Glomerular visceral epithelial cell (primary cell): ENCODE data around the gene OBP2B.
"Not testable (repeated sequence)": the region's sequence is repeated elsewhere in the genome, so short reads cannot be mapped to it uniquely, and the experiment has no call there.

Experiments used
- DNase-seq: peaks from one replicate; pipeline ENCODE4 v3.0.0-alpha.2; 2016; ENCODE audit errors: extremely low spot score

OBP2B gene

GRCh38 chr9:133201424-133202144 lies 7.5 kb downstream of the OBP2B start:
- DNase-seq, result no peak

DNA sequence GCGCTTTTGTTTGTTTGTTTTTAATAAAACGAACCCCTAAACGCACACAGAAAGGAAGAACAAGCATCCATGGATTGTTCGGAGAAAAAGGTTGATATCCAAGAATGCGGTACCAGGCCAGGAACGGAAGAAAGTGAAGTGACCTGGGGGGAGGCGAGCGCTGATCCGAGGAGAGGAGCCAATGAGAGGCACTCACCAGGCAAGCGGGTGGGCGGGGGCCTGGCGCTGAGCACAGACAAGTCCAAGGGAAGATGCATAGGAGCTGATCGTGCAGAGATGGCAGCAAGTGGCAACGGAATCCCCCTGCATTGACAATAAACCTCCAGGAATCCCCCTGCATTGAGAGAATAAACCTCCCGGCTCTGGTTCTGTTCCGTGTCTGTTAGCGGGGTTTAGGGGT lies 8.4 kb downstream of the OBP2B start:
- no peak for DNase-seq

DNA sequence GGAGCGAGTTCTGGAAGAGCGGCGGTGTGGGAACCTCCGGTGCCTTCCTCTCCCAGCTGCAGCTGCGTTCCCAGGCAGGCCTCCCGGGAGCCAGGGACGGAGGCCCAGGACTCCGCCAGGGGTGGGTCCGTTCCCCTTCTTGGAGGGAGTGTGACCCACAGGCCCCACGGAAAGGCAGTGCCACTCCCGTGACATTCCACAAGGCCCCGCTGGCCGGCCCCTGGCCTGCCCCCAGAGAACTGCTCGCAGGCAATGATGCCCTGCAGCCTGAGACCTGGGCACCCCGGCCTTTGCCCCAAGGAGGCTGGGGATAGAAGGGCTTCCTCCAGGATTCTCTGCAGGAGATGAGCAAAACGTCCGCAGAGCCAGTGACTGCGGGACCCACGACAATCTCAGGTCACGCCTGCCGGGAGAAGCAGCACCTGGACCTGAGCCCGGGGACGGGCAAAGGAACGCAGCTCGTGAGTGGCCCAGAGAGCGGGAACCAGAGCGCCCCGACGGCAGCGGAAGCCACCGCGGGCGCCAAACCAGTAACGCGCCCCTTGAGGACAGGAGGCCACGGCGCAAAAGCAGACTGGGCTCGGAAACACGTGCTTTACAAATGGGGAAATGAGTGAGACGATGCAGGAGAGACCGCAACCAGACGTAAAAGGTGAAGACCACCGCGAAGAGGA lies 9.3 kb downstream of the OBP2B start:
- no peak for DNase-seq

DNA sequence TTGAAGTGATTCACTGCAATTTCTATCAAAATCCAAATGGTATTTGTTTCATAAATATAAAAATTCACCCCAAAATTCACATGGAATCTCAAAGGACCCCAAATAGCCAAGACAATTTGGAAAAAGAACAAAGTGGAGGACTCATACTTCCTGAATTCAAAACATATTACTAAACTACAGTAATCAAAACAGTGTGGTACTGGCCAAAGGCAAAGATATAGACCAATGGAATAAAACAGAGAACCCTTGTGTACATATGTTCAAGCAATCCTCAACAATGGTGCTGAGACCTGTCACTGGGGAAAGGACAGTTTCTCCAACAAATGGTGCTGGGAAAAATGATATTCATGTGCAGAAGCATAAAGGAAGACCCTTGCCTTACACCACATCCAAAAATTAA lies 14.0 kb downstream of the OBP2B start:
- no peak for DNase-seq

- no peak for DNase-seq
Observed at GRCh38 chr9:133194597-133194996, 14.5 kb downstream of the OBP2B start.

GRCh38 chr9:133191989-133192388 lies 17.1 kb downstream of the OBP2B start:
- no peak for DNase-seq

GRCh38 chr9:133189826-133190225 lies 19.2 kb downstream of the OBP2B start:
- no peak for DNase-seq

DNA sequence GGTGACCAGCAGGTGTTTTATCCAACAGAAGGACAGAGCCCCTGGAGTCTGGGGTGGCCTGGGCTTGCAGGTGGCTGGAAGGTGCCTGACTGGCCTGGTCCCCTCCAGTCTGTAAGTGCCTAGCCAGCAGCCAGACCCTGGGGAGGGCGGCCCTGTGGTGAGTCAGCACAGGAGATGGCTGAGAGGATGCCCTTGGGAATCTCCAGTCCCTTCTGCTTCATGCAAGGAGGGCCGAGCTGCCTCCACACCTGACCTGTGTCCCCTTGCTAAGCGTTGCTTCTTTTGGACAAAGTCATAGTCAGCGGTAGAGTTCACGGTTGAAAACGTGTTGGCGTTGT lies 20.2 kb downstream of the OBP2B start:
- no peak for DNase-seq

GRCh38 chr9:133188006-133188842 lies 20.8 kb downstream of the OBP2B start:
- DNase-seq, result peak; percentile 36

DNA sequence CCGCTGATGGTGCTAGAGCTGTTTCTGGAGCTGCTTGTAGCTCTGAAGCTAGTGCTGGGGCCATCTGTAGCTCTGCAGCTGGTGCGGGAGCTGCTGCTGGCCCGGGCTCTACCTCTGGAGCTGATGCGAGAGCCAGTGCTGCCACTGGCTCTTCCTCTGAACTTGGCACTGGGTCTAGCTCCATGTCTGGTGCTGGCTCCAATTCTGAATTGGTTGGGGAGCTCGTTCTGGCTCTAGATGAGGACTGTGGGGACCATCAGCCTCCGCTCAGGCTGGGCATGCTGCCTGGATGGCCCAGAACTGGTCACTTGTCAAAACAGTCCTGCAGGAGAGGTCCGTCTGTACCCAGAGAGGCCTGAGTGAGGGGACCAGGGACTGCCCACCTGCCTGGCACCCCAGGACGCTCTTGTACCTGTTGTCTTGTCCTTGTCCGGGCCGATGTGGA lies 21.5 kb downstream of the OBP2B start:
- no peak for DNase-seq

GRCh38 chr9:133186736-133187135 lies 22.3 kb downstream of the OBP2B start:
- no peak for DNase-seq

DNA sequence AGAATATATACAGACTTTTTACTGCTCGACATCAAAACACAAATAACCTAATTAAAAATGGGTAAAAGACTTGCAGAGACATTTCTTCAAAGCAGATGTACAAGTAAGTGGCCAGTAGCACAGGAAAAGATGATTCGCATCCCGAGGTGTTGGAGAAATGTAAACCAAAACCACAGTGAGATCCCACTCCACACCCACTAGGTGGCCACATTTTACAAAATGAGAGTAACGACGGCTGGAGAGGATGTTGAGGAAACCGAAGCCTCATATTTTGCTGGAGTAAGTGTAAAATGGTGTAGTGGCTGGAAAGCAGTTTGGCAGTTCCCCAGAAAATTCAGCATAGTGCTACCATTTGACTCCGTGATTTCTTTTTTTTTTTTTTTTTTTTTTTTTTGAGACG lies 24.1 kb downstream of the OBP2B start:
- peak; percentile 67 for DNase-seq

DNA sequence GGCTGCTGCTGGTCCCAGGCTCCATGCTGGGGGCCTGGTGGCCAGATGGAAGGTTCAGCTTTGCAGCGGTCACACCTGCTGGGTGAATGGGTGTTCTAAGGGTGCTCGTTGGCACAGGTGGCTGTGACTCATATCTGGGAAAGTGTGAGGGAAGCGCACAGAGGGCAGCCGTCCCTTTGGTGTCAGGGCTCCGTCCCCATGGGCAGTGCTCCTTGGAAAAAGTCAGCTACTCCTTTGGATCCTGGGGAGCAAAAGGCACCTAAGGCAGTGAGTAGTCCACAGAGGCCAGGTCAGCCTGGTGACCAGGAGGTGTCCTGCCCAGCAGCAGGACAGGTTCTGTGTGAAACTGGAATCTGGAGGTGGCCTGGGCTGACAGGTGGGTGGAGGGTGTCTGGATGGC lies 26.9 kb downstream of the OBP2B start:
- DNase-seq, result no peak

GRCh38 chr9:133181561-133181960 lies 27.5 kb downstream of the OBP2B start:
- no peak for DNase-seq

DNA sequence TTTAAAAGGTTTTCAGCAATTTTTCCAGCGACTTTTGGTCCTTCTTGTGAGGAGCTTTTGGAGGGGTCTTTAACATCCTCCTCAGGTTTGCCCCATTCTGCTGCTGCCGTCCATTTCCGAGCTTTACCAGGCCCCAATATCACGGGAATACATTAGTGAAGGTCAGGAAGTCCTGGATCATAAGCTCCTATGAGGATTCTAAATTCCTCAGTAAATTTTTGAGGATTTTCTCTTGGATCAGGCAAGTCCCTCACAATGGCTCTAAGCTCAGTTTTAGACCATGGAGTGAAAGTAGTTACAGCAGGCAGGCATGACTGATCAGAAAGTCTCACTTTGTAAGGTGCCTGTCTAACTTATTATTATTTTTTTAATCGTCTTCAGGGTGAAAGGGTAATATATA lies 28.1 kb downstream of the OBP2B start:
- no peak for DNase-seq

DNA sequence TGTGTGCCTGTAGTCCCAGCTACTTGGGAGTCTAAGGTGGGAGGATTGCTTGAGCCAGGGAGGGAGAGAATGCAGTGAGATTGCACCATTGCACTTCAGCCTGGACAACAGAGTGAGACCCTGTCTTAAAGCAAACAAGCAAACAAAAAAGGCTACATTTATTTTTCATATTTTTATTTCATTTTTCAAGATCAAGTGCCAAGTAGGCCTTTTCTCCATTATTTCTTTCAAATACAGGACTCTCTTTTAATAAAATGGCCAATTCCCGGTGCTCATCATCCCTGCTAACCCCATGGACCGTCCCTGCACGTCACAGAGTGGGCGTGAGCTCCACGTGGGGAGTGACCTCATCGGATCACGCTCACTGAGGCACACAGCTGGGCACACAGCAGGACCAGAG lies 36.0 kb downstream of the OBP2B start:
- DNase-seq, result no peak

DNA sequence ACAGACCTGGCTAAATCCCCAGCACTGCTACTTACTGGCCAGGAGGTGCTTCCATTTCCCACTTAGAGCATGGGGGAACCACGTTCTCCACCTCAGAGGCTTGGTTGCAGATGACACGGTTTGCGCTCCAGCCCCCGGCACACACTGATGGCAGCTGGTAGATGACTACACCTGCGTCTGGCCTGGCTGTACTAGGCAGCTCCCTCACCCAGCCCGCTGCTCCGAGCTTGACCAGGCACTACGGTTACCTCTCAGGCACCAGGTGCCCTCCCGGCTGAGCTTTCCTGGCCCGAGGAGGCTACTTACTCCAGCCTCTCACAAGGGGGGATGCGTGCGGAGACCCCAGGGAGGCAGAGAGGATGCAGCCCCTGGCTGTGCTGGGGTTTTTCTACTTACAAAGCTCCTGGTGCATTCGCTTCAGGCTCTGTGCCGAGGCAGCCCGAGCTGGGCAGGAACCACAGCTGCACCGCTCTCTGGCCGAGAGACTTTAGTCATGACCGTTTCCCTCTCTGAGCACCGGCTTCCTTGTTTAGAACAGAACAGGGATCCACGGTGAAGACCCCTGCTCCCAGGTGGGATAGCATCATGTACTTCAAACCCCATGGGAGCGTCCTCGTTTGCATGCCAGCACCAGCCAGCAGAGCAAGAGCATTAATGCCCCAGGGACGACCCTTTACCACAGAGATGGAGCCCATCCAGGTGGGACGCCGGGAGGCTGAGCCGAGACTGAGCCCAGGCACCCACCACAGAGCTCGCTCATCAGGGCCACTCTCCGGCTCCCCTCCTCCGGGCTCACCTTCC lies 37.7 kb downstream of the OBP2B start:
- DNase-seq, result no peak

DNA sequence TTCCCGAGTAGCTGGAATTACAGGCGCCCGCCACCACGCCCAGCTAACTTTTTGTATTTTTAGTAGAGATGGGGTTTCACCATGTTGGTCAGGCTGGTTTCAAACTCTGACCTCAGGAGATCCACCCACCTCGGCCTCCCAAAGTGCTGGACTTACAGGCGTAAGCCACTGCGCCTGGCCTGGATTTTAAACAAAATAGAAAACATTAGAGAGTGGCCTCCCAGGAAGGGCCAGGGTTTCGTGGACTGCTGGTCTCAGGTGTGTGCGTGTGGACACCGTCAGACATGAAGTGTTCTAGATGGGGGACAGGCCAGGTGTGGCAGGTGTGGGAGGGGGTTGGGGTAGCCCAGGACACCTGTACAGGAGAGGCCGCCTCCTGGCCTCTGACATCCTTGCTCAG lies 38.3 kb downstream of the OBP2B start:
- DNase-seq, result no peak

- DNase-seq, result not testable (repeated sequence)
Observed at GRCh38 chr9:133169687-133170086, 39.4 kb downstream of the OBP2B start.

GRCh38 chr9:133169102-133169501 lies 39.9 kb downstream of the OBP2B start:
- DNase-seq, result no peak

- no peak for DNase-seq
Observed at GRCh38 chr9:133168432-133168831, 40.6 kb downstream of the OBP2B start.

GRCh38 chr9:133167769-133168168 lies 41.3 kb downstream of the OBP2B start:
- DNase-seq, result no peak
